Body of pancreas (tissue), 4 donors: ENCODE measurements around the gene TOX3. TPM values are rescaled to one million over a fixed set of nuclear protein-coding genes. Genes with fewer than 3 reads are reported as not detected.

Experiments used
- ATAC-seq: fragments of 150-250 bp; one replicate; pipeline ENCODE4 v1.9.1; 2016
- DNase-seq, 4 donors: peaks; one replicate each; pipeline ENCODE4 v3.0.0-alpha.2; 2019
- H3K27ac ChIP-seq, 4 donors: fragments of 200-600 bp; sonication (generic); 1 replicate in 3 of 4; 2 replicates in 1 of 4; pipeline versions ENCODE4 v1.5.1 to v1.6.1; 2016 to 2019; ENCODE audit warnings: mild to moderate bottlenecking in 1 of 4, mixed read lengths in 1 of 4, moderate library complexity in 1 of 4
- H3K27me3 ChIP-seq, 2 donors: fragments of 200-600 bp; sonication (generic); one replicate each; pipeline ENCODE4 v1.6.0; 2016; ENCODE audit warnings: mild to moderate bottlenecking in 1 of 2
- H3K36me3 ChIP-seq, 2 donors: fragments of 200-600 bp; sonication (generic); replicated peaks in 1 of 2; 2 replicates each; pipeline ENCODE4 v1.5.1; 2016; ENCODE audit warnings: low read depth in 2 of 2; ENCODE audit not compliant: insufficient read depth in 1 of 2
- H3K4me1 ChIP-seq: fragments of 200-600 bp; sonication (generic); one replicate; pipeline ENCODE4 v1.6.0; 2016
- H3K4me3 ChIP-seq, 2 donors: fragments of 200-600 bp; sonication (generic); 1 replicate in 1 of 2; 2 replicates in 1 of 2; pipeline ENCODE4 v1.5.1; 2016 to 2019
- H3K9me3 ChIP-seq, 3 donors: fragments of 200-600 bp; sonication (generic); 1 replicate in 2 of 3; 2 replicates in 1 of 3; pipeline ENCODE4 v1.5.1; 2016
- POLR2A ChIP-seq, 3 donors: fragments of 450-650 bp; IDR thresholded peaks; one replicate each; pipeline ENCODE4 v1.6.1; 2016; ENCODE audit warnings: antibody characterized with exemption in 3 of 3, mild to moderate bottlenecking in 2 of 3
- WGBS, 2 donors: methylation state at CpG; one replicate each; pipeline ENCODE4 v1.1.5; 2017; 5-methylcytosine and 5-hydroxymethylcytosine counted together
- intact Hi-C: fragments of 100-400 bp; cut with DNase I; formaldehyde crosslinking; loops from one replicate; pipeline ENCODE4 v1.15.1; 2023
- total RNA-seq, 2 donors: library from RNA; depleted of rRNA; stranded (reverse); fragments of >200 nt; gene quantifications; one replicate each; pipeline ENCODE4 v1.1.0, GENCODE V29; 2016
- TF ChIP-seq, protein P1 (sequence below), 7 experiments: fragments of 450-650 bp in 4 of 7; fragments of 200-600 bp in 3 of 7; sonication (generic) in 3 of 7; IDR thresholded peaks; one replicate each; pipeline ENCODE4 v1.5.1; 2016 to 2019; ENCODE audit warnings: antibody characterized with exemption in 7 of 7

The TOX3 gene
- 1 to 10 TPM; 1.3 to 5.2 TPM for total RNA-seq

DNA sequence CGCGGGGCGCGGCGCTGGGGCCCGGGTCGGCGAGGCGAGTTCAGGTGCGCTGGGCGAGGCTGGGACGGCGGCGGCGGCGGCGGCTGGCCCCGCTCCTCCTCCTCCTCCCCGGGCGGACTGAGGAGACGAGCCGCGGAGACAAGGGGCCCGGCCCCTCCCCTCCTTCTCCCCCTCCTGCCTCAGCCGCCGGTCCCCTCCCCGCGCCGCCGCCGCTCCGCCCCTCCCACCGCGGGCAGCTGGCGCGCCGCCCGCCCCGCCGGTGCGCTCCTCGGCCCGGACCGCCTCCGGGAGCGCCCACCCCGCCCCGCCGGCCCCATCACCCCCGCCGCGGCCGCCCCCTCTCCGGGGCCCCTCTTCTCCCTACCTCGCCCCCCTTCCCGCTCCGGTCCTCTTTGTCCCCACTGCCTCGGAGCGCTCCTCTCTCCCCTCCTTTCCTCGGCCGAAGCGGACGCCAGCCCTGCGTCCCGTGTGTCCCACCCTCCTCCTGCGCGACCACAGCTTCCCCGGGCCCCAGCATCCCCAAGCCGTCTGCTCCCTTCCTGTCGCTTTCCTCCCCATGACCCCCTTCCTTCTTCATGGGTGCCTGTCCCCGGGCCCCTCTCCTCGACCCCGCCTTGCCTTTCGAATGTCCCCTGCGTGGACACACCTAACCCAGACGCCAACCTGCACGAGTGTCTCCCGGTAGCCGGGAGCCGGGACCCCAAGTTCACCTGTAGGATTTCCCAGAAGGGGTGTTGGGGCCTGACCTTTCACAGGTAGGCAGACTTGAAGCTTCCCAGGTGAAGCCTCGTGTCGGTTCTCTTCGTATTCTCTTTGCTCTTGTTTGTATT, at the start of gene TOX3:
TOX3 (minus strand) TSS at position 140 of the 830 bp plus-strand sequence. CDS start 420 bp downstream, outside the sequence.
- intact Hi-C loops: no loop called here
- peak; percentile 44 to 73 (median 64) for DNase-seq
- 8 to 17% methylated on average over 29 to 47 of the region's 83 CpGs for WGBS, 2 donors
- Histone ChIP-seq H3K27ac (peak within 1 kb of the TSS in 3 of 4 donors; percentile 13 to 50 (median 45)), H3K9me3 (no peaks in the 10 kb centered on the region), H3K27me3 (no peaks in the 10 kb centered on the region), H3K36me3 (no peaks in the 10 kb centered on the region), H3K4me1 (peaks cover 30% of the 10 kb centered on the region), H3K4me3 (peak within 1 kb of the TSS; percentile 48 to 66)
- peak; percentile 68 for ATAC-seq
- TF ChIP-seq, protein P1, sequence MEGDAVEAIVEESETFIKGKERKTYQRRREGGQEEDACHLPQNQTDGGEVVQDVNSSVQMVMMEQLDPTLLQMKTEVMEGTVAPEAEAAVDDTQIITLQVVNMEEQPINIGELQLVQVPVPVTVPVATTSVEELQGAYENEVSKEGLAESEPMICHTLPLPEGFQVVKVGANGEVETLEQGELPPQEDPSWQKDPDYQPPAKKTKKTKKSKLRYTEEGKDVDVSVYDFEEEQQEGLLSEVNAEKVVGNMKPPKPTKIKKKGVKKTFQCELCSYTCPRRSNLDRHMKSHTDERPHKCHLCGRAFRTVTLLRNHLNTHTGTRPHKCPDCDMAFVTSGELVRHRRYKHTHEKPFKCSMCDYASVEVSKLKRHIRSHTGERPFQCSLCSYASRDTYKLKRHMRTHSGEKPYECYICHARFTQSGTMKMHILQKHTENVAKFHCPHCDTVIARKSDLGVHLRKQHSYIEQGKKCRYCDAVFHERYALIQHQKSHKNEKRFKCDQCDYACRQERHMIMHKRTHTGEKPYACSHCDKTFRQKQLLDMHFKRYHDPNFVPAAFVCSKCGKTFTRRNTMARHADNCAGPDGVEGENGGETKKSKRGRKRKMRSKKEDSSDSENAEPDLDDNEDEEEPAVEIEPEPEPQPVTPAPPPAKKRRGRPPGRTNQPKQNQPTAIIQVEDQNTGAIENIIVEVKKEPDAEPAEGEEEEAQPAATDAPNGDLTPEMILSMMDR (IDR thresholded peaks at IDR 0.05): no peak
- no peak for TF ChIP-seq POLR2A (IDR thresholded peaks at IDR 0.05)

DNA sequence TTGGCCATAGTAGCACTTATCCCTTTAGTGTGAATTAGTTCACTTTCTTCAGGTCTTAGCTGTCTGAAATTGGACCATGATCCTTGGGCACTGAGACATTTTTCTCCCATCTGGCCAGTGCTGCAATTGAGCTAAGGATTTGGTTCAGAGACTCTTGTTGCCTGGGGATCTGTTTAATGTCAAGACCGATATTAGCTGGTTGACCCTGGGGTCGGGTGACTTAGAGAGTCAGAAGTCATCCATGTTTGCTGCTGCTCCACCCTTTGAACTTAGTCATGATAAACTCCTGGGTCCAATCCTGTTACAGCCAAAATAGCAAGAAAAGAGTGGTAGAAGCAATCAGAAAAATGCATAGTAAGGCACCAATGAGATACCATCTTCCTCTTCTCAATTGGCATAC, 45.8 kb upstream of the TOX3 start:
- Histone ChIP-seq H3K4me1 (no peaks in the 10 kb centered on the region), H3K27me3 (no peaks in the 10 kb centered on the region), H3K27ac (no peak overlapping the region), H3K36me3 (no peaks in the 10 kb centered on the region), H3K4me3 (no peak overlapping the region), H3K9me3 (no peaks in the 10 kb centered on the region)
- intact Hi-C loops: no loop called here
- TF ChIP-seq, protein P1 (IDR thresholded peaks at IDR 0.05): no peak
- TF ChIP-seq POLR2A (IDR thresholded peaks at IDR 0.05): no peak
- 77 to 91% methylated on average over 2 of the region's 2 CpGs for WGBS, 2 donors
- DNase-seq: no peak
- no peak for ATAC-seq

DNA sequence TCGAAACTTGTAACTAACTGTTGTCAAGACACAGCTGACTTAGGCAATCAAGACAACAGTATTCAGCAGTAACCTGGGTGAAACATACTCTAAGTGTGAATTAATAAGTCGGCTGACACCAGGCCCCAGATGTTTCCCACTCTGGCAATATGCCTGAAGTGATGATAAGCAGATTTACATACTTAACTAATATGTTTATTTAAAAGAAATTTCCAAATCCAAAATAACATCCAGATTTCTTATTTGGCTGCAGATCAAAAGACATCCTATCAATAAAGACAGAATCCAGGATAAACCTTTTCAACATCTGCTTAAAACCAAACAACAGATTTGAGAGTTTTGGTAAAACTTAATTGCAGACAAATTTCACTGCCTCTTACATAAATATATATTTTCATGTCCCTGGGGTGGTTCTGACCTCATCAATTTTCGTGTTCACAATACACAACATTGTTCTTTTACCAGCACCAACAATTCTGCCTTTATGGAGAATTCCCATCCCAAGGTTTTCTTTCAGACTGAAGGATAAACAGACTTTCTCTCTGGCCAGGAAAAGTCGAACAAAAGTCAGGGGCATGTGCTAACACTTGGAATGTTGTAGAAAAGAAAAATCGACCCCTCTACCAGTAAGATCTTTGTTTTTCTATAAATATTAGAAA, 45.1 kb upstream of the TOX3 start:
- H3K9me3 ChIP-seq: no peaks in the 10 kb centered on the region

DNA sequence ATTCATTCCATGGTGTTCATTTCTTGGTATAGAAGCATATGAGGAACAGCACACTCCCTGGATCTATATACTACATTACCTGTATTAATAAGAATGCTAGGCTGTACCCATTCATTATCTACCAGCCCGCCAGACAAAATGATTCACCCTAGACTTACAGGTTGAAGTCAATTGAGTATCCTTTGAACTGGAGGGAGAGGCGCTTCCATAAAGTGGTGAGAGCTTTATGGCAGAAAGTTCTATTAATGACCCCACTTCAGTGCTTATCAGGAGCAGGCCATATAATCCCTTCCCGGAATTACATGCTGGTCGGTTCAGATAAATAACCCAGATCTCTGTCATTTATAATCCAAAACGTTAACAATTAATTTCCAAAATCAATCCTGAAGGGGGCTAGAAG, 44.5 kb upstream of the TOX3 start:
- intact Hi-C loops: no loop called here
- 63 to 73% methylated on average over 5 of the region's 5 CpGs for WGBS, 2 donors
- no peak for DNase-seq
- Histone ChIP-seq H3K27me3 (no peaks in the 10 kb centered on the region), H3K27ac (no peak overlapping the region), H3K36me3 (no peaks in the 10 kb centered on the region), H3K9me3 (no peaks in the 10 kb centered on the region), H3K4me3 (no peak overlapping the region), H3K4me1 (no peaks in the 10 kb centered on the region)
- TF ChIP-seq, protein P1 (IDR thresholded peaks at IDR 0.05): no peak
- TF ChIP-seq POLR2A (IDR thresholded peaks at IDR 0.05): no peak
- no peak for ATAC-seq

More for the DNA sequence above, 45.1 kb upstream of the TOX3 start:
- Histone ChIP-seq H3K4me1 (no peaks in the 10 kb centered on the region), H3K27ac (no peak overlapping the region), H3K4me3 (no peak overlapping the region), H3K36me3 (no peaks in the 10 kb centered on the region), H3K27me3 (no peaks in the 10 kb centered on the region)
- no peak for ATAC-seq
- no peak for DNase-seq
- TF ChIP-seq, protein P1 (IDR thresholded peaks at IDR 0.05): no peak
- no peak for TF ChIP-seq POLR2A (IDR thresholded peaks at IDR 0.05)
- intact Hi-C loops: no loop called here
- WGBS, 2 donors: 40 to 55% methylated on average over 5 of the region's 5 CpGs
